Measurements from ENCODE around the gene CTRB1. TPM values are rescaled to one million over a fixed set of nuclear protein-coding genes. Genes with fewer than 3 reads are reported as not detected.

CTRB1 gene
- total and polyA plus RNA-seq, 10 donors: 0.59 to 25.2 (median 2.5) TPM; not detected in 2

GRCh38 chr16:75189638-75190245 is 29.0 kb upstream of the CTRB1 start:
- WGBS, 5 donors: 79 to 87% (median 83%) methylated on average over 8 of the region's 8 CpGs
- DNase-seq: no peak

DNA sequence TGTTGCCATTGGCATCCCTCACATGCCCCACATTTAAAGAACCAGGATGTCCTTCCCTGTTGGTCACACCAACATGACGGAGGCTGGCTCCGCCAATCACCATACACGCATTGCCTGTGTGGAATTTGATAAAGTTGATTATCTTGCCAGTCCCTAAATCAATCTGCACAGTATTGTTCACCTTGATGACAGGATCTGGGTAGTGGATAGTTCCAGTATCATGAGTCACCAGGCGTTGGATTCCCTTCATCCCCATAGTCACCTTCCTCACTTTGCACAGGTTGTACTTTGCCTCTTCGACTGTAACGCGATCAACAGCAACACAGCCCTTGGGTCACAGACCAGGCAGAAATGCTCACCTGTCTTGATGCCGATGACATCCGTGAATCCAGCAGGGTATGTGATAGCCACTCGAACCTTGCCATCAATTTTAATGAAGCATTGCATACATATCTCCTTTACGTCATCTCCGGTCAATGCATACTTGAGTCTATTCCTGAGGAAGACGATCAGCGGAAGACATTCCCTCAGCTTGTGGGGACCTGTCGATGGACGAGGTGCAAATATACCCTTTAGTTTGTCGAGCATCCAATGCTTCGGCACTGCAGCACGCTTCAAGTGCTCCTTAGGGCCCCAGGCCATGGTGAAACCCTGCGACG is 26.1 kb upstream of the CTRB1 start:
- H3K27me3 ChIP-seq (replicated peaks in 1 of 7): peaks cover 0 to 40% (median 7%) of the 10 kb centered on the region in 7 donors
- intact Hi-C loops (cut with DNase I; ENCODE audit: low total_unique reads): no loop called here
- no peaks in the 10 kb centered on the region for H3K36me3 ChIP-seq
- no peak for DNase-seq
- no peak overlapping the region for H3K4me3 ChIP-seq
- H3K27ac ChIP-seq: no peak overlapping the region
- no peaks in the 10 kb centered on the region for H3K9me3 ChIP-seq
- peaks cover 0 to under 1% (median 0%) of the 10 kb centered on the region in 6 donors for H3K4me1 ChIP-seq
- TF ChIP-seq POLR2AphosphoS5 (IDR thresholded peaks at IDR 0.05): no peak
- no peak for TF ChIP-seq POLR2A (IDR thresholded peaks at IDR 0.05)
- no peak for TF ChIP-seq CTCF (IDR thresholded peaks at IDR 0.05 in 8 of 11, conservative IDR thresholded peaks at IDR 0.05 in 3 of 11)
- WGBS, 5 donors: 91 to 94% (median 92%) methylated on average over 21 of the region's 21 CpGs

More at GRCh38 chr16:75189638-75190245, 29.0 kb upstream of the CTRB1 start:
- Histone ChIP-seq H3K36me3 (no peaks in the 10 kb centered on the region), H3K27me3 (replicated peaks in 1 of 7) (peaks cover 0 to 21% (median 0%) of the 10 kb centered on the region in 7 donors), H3K27ac (no peak overlapping the region), H3K9me3 (no peaks in the 10 kb centered on the region), H3K4me1 (no peaks in the 10 kb centered on the region), H3K4me3 (no peak overlapping the region)
- intact Hi-C loops (cut with DNase I; ENCODE audit: low total_unique reads): no loop called here
- no peak for TF ChIP-seq POLR2A (IDR thresholded peaks at IDR 0.05)
- TF ChIP-seq POLR2AphosphoS5 (IDR thresholded peaks at IDR 0.05): no peak
- no peak for TF ChIP-seq CTCF (IDR thresholded peaks at IDR 0.05 in 8 of 11, conservative IDR thresholded peaks at IDR 0.05 in 3 of 11)

GRCh38 chr16:75193265-75193650 is 25.5 kb upstream of the CTRB1 start:
- intact Hi-C loops (cut with DNase I; ENCODE audit: low total_unique reads): no loop called here

GRCh38 chr16:75193730-75194444 is 24.9 kb upstream of the CTRB1 start:
- peaks cover 0 to 8% (median 0%) of the 10 kb centered on the region in 6 donors for H3K4me1 ChIP-seq
- peaks cover 0 to 48% (median 8%) of the 10 kb centered on the region in 7 donors for H3K27me3 ChIP-seq (replicated peaks in 1 of 7)
- no peak overlapping the region for H3K27ac ChIP-seq
- no peaks in the 10 kb centered on the region for H3K9me3 ChIP-seq
- intact Hi-C loops (cut with DNase I; ENCODE audit: low total_unique reads): no loop called here
- no peak overlapping the region for H3K4me3 ChIP-seq
- no peaks in the 10 kb centered on the region for H3K36me3 ChIP-seq
- 82 to 90% (median 88%) methylated on average over 10 of the region's 10 CpGs for WGBS, 5 donors
- TF ChIP-seq CTCF (IDR thresholded peaks at IDR 0.05 in 8 of 11, conservative IDR thresholded peaks at IDR 0.05 in 3 of 11): no peak
- TF ChIP-seq POLR2A (IDR thresholded peaks at IDR 0.05): no peak
- no peak for TF ChIP-seq POLR2AphosphoS5 (IDR thresholded peaks at IDR 0.05)
- no peak for DNase-seq

More at GRCh38 chr16:75193265-75193650, 25.5 kb upstream of the CTRB1 start:
- H3K4me3 ChIP-seq: no peak overlapping the region
- H3K27me3 ChIP-seq (replicated peaks in 1 of 7): peaks cover 0 to 46% (median 8%) of the 10 kb centered on the region in 7 donors
- WGBS, 5 donors: 88 to 98% (median 91%) methylated on average over 4 of the region's 4 CpGs
- peaks cover 0 to 6% (median 0%) of the 10 kb centered on the region in 6 donors for H3K4me1 ChIP-seq
- TF ChIP-seq POLR2AphosphoS5 (IDR thresholded peaks at IDR 0.05): no peak
- H3K36me3 ChIP-seq: no peaks in the 10 kb centered on the region
- no peaks in the 10 kb centered on the region for H3K9me3 ChIP-seq
- no peak overlapping the region for H3K27ac ChIP-seq
- DNase-seq: no peak
